HG02623 (cell line): Measurements from ENCODE around the gene ANKRD13A.
A peak's percentile ranks its signal among the peaks of the same experiment; 100 is the strongest.

ENCODE experiments used
- ATAC-seq: cut with Tn5 transposase; IDR thresholded peaks from one replicate; pipeline ENCODE4 v1.9.1; 2021; ENCODE audit warnings: moderate library complexity; ENCODE audit not compliant: unreplicated experiment

The ANKRD13A gene

DNA sequence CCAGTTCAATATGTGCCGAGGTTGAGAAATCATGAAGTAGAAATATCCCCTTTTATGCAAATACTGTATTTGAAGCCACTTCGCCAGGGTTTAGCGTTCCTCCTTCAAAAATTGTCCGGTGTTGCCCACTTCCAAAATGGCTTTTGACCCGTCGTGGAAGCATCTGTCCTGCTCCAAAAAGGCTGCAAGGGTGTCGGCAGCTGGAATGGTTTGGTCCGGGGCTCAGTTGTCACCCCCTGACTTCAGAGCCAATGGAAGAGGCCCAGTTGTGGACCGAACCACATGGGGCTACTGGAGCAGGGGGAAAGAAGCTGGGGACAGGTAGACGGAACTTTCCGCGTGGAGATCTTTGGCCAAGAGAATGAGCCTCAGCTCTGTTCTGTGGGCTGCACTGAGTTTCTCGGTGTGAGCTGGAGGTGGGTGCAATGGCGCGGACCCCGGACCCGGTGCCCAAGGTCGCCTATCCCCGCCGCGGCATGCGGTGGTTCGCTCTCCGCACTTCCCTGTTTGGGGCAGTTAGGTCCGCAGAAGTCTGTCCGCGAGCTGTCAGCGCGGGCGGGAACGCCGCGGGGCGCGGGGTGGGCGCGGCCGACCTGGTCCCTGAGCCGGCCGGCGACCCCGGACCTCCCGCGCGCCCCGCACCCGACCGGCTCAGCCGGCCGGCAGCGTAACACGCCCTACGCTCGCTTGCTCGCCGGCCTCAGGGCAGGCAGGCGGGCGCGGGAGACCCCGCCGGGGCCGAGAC is at the start of gene ANKRD13A:
Gene ANKRD13A, plus strand, starts transcription at position 527 of the 745 bp plus-strand sequence. CDS start 259 bp downstream, outside the sequence.
- ATAC-seq = peak; percentile 39

DNA sequence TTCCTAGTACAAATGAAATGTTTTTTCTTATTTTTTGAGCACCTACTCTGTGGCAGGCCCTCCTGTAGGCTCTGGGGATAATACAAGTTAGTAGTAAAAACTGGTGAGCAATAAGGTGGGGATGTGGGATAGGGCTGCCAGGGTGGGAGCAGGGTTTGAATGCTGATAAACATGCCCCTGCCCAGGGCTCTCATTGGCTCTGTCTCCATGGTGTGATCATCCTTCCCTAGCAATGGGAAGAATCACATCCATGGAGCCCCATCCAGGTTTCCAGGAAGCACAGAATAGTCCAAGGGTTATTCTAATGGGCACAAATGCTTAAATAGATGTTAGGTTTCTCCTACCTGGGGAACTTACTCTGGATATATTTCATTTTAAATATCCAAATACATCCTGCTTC is 48.6 kb upstream of the ANKRD13A start:
- no peak for ATAC-seq

DNA sequence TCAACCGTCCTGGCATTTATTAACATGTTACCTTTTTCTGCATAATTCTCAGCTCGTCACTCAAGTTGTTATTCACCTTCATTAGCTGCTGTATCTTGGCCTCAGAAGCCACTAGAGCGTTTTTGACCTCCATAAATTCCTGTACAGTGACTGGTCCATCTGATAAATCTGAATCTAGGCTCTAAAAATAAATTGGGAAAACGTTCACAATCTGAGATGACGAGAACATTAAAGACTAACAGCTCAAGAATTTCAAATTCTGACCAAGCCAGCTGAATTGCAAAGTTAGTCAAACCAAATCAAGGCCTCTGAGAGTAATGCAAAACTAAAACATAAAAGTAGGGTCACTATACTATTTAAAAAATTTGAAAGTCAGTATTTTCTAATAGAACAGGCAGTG is 48.1 kb upstream of the ANKRD13A start:
- ATAC-seq = no peak

DNA sequence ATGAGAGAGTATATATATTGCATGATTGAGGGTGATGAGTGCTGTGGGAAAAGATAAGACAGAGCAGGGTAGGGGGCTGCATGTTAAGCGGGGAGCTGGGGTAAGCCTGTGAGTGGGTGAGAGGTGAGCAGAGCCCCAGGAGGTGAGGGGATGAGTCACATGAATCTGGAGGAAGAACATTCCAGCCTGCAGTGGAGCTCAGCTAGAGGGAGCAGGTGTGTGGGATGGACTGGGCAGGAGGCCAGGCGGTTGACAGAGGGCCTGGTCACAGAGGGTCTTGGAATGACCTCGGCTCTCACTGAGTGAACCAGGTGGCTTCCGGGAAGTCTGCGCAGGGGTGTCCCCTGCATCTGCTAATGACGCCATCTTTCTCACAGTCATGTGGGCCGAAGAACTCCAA is 47.5 kb upstream of the ANKRD13A start:
- ATAC-seq = no peak

DNA sequence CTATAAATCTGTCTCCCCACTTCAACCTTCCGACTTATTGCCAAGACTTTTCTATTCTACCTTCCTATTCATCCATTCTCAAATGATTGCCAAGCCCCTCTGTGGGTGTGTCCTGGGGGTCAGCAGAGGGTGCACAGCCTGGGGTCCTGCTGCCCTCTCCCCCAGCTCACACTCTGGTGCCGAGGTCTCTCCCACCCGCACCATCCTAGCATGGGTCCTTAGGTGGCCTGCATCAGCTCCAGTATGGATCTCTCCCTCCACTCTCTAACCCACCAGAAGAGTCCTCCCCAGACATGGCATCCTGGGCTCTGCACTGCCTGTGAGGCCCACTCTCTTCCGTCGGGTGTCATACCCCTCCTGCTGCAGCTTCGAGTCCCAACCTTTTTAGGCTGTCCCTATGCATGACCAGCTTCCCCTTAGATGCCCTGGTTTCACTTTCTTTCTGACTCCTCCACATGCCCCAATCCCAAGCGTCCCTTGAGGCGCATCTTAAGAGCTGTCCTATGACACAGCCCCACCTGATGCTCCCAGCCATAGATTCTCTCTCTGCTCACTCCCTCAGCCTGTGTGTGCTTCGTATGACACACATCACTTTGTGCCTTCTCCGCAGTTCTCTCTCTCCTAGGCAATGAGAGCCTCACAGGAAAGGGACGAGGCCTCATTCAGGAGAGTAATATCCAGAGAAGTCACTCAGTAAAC is 46.9 kb upstream of the ANKRD13A start:
- no peak for ATAC-seq

DNA sequence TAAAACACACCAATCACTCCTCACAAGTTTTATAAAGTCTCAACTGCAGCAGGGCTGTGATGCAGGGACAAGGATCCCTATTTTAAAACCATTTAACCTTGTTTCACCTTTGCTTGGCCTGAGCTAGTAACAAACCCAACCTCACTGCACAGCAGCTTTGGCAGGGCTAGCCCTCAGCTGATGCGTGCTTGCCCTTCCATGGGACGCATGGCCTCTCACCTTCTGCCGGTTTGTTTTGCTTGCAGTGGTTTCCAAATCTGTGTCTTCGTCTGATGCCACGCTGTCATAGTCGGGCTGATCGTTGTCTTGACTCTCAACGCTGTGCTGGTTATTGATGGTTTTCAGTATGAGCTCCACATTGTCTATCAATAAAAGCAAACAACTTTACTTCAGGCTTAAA is 46.4 kb upstream of the ANKRD13A start:
- no peak for ATAC-seq

DNA sequence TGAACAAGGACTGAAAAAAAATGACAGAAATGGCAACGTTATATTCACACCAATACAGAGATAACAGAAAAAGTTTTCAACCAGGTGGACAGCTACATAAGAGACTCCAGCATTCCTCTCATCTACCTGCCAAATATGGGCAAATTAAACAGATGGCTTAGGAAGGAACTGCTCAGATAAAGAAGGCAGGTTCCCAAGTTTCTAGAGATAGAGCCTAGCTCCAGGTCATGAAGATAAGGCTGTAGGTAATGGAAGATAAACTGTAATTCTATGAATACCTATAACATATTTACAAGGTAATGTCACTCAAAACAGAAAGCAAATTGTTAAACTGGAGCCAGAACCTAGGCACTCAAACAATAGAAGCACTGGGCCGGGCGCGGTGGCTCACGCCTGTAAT is 45.6 kb upstream of the ANKRD13A start:
- ATAC-seq = no peak

DNA sequence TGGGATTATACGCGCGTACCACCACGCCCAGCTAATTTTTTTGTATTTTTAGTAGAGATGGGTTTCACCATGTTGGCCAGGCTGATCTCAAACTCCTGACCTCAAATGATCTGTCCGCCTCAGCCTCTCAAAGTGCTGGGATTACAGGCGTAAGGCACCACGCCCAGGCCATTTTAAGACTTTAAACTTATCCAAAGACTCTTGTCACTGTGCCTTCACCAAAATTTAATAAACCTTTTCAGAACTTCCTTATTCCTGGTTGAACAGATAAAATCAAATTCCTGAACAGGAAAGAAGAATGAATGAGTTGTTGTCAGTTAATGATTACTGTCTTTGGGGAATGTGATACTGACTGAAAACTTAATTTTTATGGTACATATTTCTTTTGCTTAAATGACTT is 40.9 kb upstream of the ANKRD13A start:
- ATAC-seq = no peak

DNA sequence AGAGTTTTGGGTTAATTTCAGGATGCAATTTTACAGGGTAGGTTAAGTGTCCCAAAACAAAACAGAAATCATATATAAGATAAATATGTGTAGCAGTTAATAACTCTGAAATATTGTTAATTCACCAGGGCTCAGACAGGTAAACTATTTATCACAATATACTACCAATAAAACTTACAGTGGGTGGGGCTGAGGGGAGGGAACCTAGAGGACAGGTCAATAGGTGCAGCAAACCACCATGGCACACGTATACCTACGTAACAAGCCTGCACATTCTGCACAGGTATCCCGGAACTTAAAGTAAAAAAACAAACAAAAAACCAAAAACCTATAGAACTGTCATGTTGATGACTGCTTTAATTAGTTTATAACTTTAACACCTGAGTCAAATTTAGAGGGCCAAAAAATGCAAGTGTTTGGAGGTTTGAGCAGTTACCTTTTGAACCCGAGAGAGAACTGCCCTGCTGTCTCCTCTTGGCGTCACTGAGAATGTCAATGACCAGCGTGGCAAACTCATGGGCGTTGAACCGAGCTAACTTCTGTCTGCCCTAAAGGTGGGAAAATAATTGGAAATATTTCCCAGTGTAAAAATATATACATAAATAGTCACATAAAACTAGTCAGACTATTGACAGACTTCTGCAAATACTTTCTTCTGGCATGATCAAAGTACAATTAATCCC is 39.7 kb upstream of the ANKRD13A start:
- no peak for ATAC-seq

DNA sequence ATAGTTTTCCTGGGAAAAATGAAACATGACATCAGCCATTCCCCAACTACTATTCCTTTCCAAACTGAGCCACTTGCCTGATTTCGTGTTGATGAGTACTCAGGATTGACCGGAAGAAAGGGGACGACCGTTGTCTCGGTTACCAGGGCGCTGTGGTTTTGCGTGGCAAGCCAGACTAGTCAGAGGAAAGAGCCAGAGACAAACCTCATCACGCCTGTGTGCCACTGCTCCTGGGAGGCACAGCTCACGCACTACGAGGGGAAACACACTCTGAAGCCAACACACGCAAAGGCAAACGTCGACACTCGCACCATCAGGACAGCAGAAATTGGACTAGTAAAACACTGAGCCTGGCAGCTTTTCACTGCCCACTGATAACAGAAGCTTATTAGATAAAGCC is 38.0 kb upstream of the ANKRD13A start:
- no peak for ATAC-seq

DNA sequence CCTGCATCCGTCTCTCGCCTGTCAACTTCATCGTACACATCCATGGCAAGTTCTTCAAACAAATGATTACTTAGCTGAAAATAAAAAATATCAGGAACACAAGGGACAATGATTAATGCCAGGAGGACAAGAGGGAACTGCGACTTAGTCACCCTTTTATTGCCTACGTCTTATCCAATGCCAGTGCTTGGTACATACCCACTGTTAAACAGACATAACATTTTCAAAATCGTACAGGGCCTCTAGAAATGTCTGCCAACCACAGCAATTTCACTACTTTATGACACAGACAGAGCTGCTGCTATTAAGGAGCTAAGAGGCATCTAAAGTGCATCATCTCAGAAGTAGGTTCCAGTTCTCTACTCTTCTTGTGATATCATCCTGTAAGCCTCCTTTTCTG is 37.6 kb upstream of the ANKRD13A start:
- ATAC-seq = no peak

DNA sequence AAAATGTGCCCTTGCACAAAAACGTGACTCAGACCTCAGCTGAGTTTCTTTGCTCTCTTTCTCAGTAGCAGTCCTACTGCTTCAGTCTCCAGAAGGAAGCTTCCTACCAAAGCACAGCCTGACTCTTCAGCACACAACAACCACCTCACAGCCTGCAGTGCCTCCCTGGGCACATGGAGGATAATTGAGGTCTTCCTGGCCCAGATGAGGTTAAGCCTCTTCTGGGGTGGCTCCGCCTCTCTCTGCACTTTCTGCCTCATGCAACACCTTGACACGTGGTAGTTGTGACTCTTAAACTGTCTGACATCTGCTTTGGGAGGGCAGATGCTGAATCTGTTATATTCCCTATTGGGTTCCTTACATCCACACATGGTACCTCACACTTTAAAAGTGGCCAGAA is 36.8 kb upstream of the ANKRD13A start:
- no peak for ATAC-seq

DNA sequence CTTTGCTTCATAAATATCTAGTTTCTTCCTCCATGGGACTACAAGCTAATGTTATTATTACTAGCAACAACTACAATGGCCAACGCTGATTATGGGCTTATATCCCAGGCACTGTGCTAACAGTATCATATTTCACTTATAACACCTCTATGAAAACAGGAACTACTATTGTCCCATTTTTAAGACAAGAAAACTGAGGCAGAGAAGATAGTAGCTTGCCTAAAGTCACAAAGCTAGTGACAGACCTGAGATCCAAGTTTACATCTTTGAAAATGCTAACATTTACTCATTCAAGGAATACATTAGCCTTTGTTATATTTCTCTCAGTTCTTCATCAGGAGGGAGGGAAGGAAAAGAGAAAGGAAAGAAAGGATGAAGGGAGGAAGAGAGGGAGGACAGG is 35.9 kb upstream of the ANKRD13A start:
- no peak for ATAC-seq

DNA sequence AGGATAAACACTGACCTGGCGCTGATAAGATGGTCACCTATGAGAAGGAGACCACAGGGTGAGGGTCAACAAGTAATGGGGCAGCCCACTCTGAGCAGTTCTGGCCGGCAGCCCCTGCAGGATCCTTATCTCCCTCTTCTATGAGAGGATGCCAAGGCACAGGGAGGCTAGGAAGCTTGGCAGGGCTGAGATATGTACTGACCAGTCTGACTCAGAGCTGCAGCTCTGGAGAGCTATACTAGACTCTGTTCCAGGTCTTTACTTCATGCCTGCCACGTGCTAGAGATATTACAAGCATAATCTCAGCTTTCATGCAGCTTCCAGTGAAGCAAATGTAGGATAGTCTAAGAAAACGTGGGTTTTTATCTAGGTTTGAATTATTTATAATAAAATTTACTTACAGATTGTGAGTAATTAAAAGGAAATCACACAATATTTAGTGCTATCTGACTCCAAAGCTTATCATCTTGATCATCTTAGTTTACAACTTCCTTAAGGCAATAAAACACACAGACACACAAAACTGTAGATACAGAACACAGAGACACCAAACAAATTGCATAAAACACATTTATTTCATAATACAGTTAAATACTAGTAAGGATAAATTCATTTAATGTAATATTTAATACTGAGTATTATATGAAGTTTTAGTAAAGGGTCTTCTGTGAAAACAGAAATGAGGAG is 35.3 kb upstream of the ANKRD13A start:
- no peak for ATAC-seq

DNA sequence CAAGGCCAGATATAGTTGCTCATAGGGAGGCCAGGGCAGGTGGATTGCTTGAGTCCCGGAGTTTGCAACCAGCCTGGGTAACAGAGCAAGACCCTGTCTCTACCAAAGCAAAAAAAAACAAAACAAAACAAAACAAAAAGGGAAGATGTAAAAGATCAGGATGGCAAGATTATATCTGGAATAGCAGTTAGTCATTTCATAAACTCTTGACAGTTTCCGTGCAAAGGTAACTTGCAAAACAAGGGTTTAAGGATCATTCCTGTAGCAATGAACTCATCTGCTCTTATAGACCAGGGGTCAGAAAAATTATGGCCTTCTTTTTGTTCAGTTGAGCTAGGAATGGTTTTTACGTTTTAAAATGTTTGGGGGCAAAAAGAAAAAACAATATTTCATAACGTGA is 32.7 kb upstream of the ANKRD13A start:
- ATAC-seq = no peak

DNA sequence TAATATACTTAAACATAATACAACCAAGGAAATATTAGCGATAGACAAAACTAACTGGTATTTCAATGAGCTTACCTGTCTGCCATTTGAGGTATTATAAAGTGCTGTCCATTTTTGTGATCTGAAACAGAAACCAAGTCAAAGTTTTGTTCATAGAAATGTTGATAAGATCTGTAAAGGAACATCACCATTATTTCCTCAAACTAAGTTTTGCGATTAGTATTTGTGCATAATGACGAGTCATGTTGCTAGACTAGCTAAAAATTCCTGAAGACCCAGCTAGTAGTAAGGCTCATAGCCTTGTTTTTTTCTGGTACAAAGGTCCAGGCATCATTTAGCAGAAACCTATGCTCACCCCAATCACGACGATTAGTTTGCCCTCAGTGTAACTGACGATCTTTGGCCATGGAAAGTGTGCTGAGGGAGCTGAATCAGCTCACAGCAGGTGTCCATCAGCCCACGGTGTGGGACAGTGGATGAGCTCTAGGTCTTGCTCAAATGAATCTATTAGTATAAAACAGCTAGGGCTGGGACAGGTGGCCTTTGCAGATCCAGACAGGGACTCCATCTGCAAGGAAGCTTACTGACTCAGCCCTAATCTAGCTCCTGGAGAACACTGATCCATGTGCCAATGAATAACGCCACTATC is 31.7 kb upstream of the ANKRD13A start:
- ATAC-seq = no peak

DNA sequence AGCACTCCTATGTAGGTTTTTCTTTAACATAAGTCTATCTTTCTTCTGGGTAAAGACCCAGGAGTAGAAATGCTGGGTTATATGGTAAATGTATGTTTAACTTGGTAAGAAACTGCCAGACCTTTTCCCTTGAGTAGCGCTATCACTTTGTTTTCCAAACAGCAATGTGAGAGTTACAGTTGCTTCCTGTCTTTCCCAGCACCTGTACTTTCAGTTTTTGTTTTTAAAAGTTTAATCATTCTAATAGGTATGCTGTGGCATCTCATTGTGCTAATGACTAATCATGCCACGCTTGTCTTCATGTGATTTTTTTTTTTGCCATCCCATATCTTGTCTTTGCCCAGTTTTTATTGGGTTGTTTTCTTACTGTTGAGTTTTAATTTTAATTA is 31.2 kb upstream of the ANKRD13A start:
- ATAC-seq = no peak

DNA sequence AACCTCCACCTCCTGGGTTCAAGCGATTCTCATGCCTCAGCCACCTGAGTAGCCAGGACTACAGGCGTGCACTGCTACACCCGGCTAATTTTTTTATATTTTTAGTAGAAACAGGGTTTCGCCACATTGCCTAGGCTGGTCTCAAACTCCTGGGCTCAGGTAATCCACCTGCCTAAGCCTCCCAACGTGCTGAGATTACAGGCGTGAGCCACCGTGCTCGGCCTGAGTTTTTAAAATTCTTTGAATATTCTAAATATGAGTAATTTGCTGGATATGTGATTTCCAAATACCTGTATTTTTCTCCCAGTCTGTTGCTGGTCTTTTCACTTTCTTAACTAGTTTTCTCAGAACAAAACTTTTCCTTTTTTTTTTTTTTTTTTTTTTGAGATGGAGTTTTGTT is 30.4 kb upstream of the ANKRD13A start:
- ATAC-seq = no peak

DNA sequence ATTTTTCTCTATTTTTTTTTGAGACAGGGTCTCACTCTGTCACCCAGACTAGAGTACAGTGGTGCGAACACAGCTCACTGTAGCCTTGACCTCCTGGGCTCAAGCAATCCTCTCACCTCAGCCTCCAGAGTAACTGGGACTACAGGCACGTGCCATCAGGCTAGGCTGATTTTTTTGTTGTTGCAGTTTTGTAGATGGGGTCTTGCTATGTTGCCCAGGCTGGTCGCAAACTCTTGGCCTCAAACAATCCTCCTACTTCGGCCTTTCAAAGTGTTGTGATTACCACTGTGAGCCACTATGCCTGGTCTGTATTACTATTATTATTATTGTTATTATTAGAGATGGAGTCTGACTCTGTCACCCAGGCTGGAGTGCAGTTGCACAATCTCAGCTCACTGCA is 26.4 kb upstream of the ANKRD13A start:
- no peak for ATAC-seq

DNA sequence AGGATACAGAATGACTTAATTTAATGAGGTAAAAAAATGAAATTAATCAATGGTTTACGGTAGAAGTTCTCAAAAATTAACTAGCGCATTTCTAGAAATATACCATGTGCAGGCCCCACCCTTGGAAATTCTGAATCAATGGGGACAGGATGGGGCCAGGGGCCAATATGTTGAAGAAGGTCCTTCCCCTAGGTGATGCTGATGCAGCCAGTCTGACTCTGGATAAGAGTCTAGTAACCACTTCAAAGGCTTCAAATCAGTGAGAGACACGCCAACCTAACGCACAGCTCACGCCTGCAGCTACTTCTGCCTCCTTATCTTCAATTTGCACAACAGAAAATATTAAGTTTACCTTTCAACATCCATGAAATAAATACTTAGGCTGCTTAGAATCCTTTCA is 17.9 kb upstream of the ANKRD13A start:
- no peak for ATAC-seq

DNA sequence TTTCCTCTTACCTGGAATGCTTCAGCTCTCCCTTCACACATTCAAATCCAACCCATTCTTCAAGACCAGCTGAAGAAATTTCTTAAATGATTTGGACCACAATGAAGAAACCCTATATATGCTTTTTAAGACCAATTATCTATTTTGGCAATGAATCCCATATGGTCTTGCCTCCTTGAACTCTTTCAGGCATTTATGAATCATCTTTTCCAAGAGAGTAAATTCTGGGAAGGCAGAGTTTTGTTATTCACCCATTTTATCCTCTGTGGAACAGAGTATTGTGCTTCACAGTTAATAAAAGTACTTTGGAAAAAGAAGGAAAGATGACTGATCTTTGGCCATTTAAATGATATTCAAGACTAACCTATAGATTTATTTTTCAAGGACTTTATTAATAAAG is 17.0 kb upstream of the ANKRD13A start:
- ATAC-seq = no peak
